ENCODE measurements around the gene ADISSP.
"Not testable (repeated sequence)": the region's sequence is repeated elsewhere in the genome, so short reads cannot be mapped to it uniquely, and the experiment has no call there.

ADISSP gene

GRCh38 chr20:3797592-3798372 lies 30.2 kb upstream of the ADISSP start:
- DNase-seq: peak; percentile 31

- no peak for DNase-seq
Measured at GRCh38 chr20:3797226-3797545, 29.6 kb upstream of the ADISSP start.

GRCh38 chr20:3796477-3797225 lies 29.1 kb upstream of the ADISSP start:
- no peak for DNase-seq

GRCh38 chr20:3795511-3796468 lies 28.2 kb upstream of the ADISSP start, which contains the start of gene CDC25B:
CDC25B (plus strand) TSS chr20:3796310; CDS start chr20:3796532, 222 bp downstream.
- DNase-seq: peak; percentile 94

- no peak for DNase-seq
Measured at GRCh38 chr20:3794701-3795420, 27.3 kb upstream of the ADISSP start.

- DNase-seq: not testable (repeated sequence)
Measured at GRCh38 chr20:3794168-3794567, 26.6 kb upstream of the ADISSP start.

- DNase-seq: not testable (repeated sequence)
Measured at GRCh38 chr20:3789201-3789600, 21.6 kb upstream of the ADISSP start.

- no peak for DNase-seq
Measured at GRCh38 chr20:3788685-3789155, 21.2 kb upstream of the ADISSP start.

GRCh38 chr20:3787324-3788014 lies 19.9 kb upstream of the ADISSP start:
- peak; percentile 64 for DNase-seq

GRCh38 chr20:3786665-3787323 lies 19.2 kb upstream of the ADISSP start, which contains the start of gene CENPB:
CENPB (minus strand) TSS chr20:3786740; CDS start chr20:3786483, 257 bp downstream.
- DNase-seq: peak; percentile 86

GRCh38 chr20:3786126-3786484 lies 18.6 kb upstream of the ADISSP start:
- peak; percentile 50 for DNase-seq

GRCh38 chr20:3785240-3786125 lies 17.9 kb upstream of the ADISSP start:
- no peak for DNase-seq

GRCh38 chr20:3784863-3785239 lies 17.3 kb upstream of the ADISSP start:
- no peak for DNase-seq

GRCh38 chr20:3784216-3784853 lies 16.8 kb upstream of the ADISSP start:
- no peak for DNase-seq

- no peak for DNase-seq
Measured at GRCh38 chr20:3783511-3784195, 16.1 kb upstream of the ADISSP start.

- DNase-seq: no peak
Measured at GRCh38 chr20:3783068-3783489, 15.5 kb upstream of the ADISSP start.

GRCh38 chr20:3782597-3782996 lies 15.0 kb upstream of the ADISSP start:
- DNase-seq: no peak

GRCh38 chr20:3781153-3781910 lies 13.8 kb upstream of the ADISSP start, which contains the start of gene SPEF1:
SPEF1 (minus strand) TSS chr20:3781448; CDS start chr20:3781287, 161 bp downstream.
- peak; percentile 93 for DNase-seq
